KMS-11 (cell line): ENCODE data around the gene SH3BP2.

Experiments
- H2AFZ ChIP-seq: fragments of 200-600 bp; sonication (generic); 2 replicates; pipeline ENCODE4 v1.6.1; 2016; ENCODE audit warnings: antibody characterized with exemption, mixed run types, low read depth
- H3K27ac ChIP-seq: fragments of 200-600 bp; sonication (generic); 2 replicates; pipeline ENCODE4 v1.6.1; 2016; ENCODE audit warnings: mild to moderate bottlenecking, mixed run types
- H3K27me3 ChIP-seq: fragments of 200-600 bp; sonication (generic); 2 replicates; pipeline ENCODE4 v1.6.1; 2017; ENCODE audit warnings: mild to moderate bottlenecking, low read depth, mixed run types, moderate library complexity; ENCODE audit not compliant: insufficient read depth
- H3K36me3 ChIP-seq: fragments of 200-600 bp; sonication (generic); 2 replicates; pipeline ENCODE4 v1.6.1; 2017; ENCODE audit warnings: mild to moderate bottlenecking, mixed run types; ENCODE audit not compliant: insufficient read depth
- H3K4me1 ChIP-seq: fragments of 200-600 bp; sonication (generic); 2 replicates; pipeline ENCODE4 v1.6.1; 2016; ENCODE audit warnings: mild to moderate bottlenecking, low read depth, mixed run types; ENCODE audit not compliant: poor library complexity, severe bottlenecking
- H3K4me2 ChIP-seq: fragments of 200-600 bp; sonication (generic); 2 replicates; pipeline ENCODE4 v1.7.0; 2016; ENCODE audit warnings: mild to moderate bottlenecking, mixed run types
- H3K4me3 ChIP-seq: fragments of 200-600 bp; sonication (generic); IDR thresholded peaks from 2 replicates; pipeline ENCODE4 v1.6.1; 2017; ENCODE audit warnings: low read depth, low read length, mixed read lengths; ENCODE audit not compliant: insufficient read depth
- H3K79me2 ChIP-seq: fragments of 200-600 bp; sonication (generic); 2 replicates; pipeline ENCODE4 v1.6.1; 2016; ENCODE audit warnings: low read depth, mixed run types; ENCODE audit not compliant: insufficient read depth
- H3K9ac ChIP-seq: fragments of 200-600 bp; sonication (generic); 2 replicates; pipeline ENCODE4 v1.6.1; 2016; ENCODE audit warnings: mild to moderate bottlenecking, mixed run types
- H4K20me1 ChIP-seq: fragments of 200-600 bp; sonication (generic); 2 replicates; pipeline ENCODE4 v1.6.1; 2016; ENCODE audit warnings: mild to moderate bottlenecking, mixed run types; ENCODE audit not compliant: insufficient read depth
- CTCF ChIP-seq: fragments of 200-600 bp; sonication (generic); conservative IDR thresholded peaks from 2 replicates; pipeline ENCODE4 v1.6.1; 2017; ENCODE audit warnings: low read depth, mild to moderate bottlenecking, antibody characterized with exemption, low read length, moderate library complexity, mixed read lengths

SH3BP2 gene

GRCh38 chr4:2839060-2839459 lies 46.2 kb downstream of the SH3BP2 start:
- no peaks in the 10 kb centered on the region for H4K20me1 ChIP-seq
- H3K4me1 ChIP-seq, result peaks cover 6% of the 10 kb centered on the region
- H3K9ac ChIP-seq, result no peak overlapping the region
- H3K36me3 ChIP-seq, result no peaks in the 10 kb centered on the region
- no peaks in the 10 kb centered on the region for H3K79me2 ChIP-seq
- TF ChIP-seq CTCF, result no peak
- no peak overlapping the region for H3K4me2 ChIP-seq
- no peak overlapping the region for H3K27ac ChIP-seq
- no peak overlapping the region for H3K4me3 ChIP-seq
- no peak overlapping the region for H2AFZ ChIP-seq
- no peaks in the 10 kb centered on the region for H3K27me3 ChIP-seq

- no peak for TF ChIP-seq CTCF
- peaks cover 31% of the 10 kb centered on the region for H3K4me1 ChIP-seq
- no peak overlapping the region for H3K27ac ChIP-seq
- peak overlapping the region; percentile 70 for H3K4me2 ChIP-seq
- no peaks in the 10 kb centered on the region for H4K20me1 ChIP-seq
- H3K4me3 ChIP-seq, result peak overlapping the region; percentile 44
- peak overlapping the region; percentile 39; the same call in 1 of the 2 replicates for H3K9ac ChIP-seq
- H2AFZ ChIP-seq, result peak overlapping the region; percentile 66
- H3K27me3 ChIP-seq, result no peaks in the 10 kb centered on the region
- H3K79me2 ChIP-seq, result peaks cover 28% of the 10 kb centered on the region
- H3K36me3 ChIP-seq, result no peaks in the 10 kb centered on the region
Observed at GRCh38 chr4:2842687-2843262, 49.9 kb downstream of the SH3BP2 start.

- no peaks in the 10 kb centered on the region for H4K20me1 ChIP-seq
- H3K4me1 ChIP-seq, result peaks cover 35% of the 10 kb centered on the region
- peak within 1 kb of the TSS; percentile 32; the same call in 1 of the 2 replicates for H3K27ac ChIP-seq
- peak within 1 kb of the TSS; percentile 44 for H3K4me3 ChIP-seq
- peak within 1 kb of the TSS; percentile 39; the same call in 1 of the 2 replicates for H3K9ac ChIP-seq
- peak within 1 kb of the TSS; percentile 88 for H3K4me2 ChIP-seq
- peak within 1 kb of the TSS; percentile 66 for H2AFZ ChIP-seq
- no peaks in the 10 kb centered on the region for H3K36me3 ChIP-seq
- H3K27me3 ChIP-seq, result no peaks in the 10 kb centered on the region
- peaks cover 32% of the 10 kb centered on the region for H3K79me2 ChIP-seq
- TF ChIP-seq CTCF, result no peak
Observed at GRCh38 chr4:2843263-2843940, 50.5 kb downstream of the SH3BP2 start, which contains the start of gene ADD1. Gene ADD1, plus strand, starts transcription at chr4:2843844. Its CDS starts 32,072 bp downstream, at chr4:2875916.

GRCh38 chr4:2843941-2844584 lies 51.2 kb downstream of the SH3BP2 start:
- no peak for TF ChIP-seq CTCF
- Histone ChIP-seq H3K79me2 (peaks cover 32% of the 10 kb centered on the region), H3K4me1 (peaks cover 40% of the 10 kb centered on the region), H3K27me3 (no peaks in the 10 kb centered on the region), H3K27ac (peak overlapping the region; percentile 32; the same call in 1 of the 2 replicates), H3K36me3 (no peaks in the 10 kb centered on the region), H3K9ac (peak overlapping the region; percentile 22; the same call in 1 of the 2 replicates), H3K4me2 (peak overlapping the region; percentile 88), H2AFZ (no peak overlapping the region), H3K4me3 (peak overlapping the region; percentile 17), H4K20me1 (no peaks in the 10 kb centered on the region)
